Right cardiac atrium (tissue), 5 donors: Measurements from ENCODE around the gene INPP4B. TPM values are rescaled to one million over a fixed set of nuclear protein-coding genes. Genes with fewer than 3 reads are reported as not detected.

Experiments
- ATAC-seq, 2 donors: fragments of 200-7000 bp; cut with Tn5 transposase; one replicate each; pipeline versions ENCODE4 v1.8.0 to v1.9.1; 2020; ENCODE audit warnings: moderate library complexity in 2 of 2, mild to moderate bottlenecking in 1 of 2
- DNase-seq, 3 donors: peaks; one replicate each; pipeline ENCODE4 v3.0.0-alpha.2; 2020
- H3K27ac ChIP-seq: one replicate; pipeline ENCODE4 v1.5.1; 2013; ENCODE audit warnings: mild to moderate bottlenecking, low read length, control low read depth, moderate library complexity
- H3K27me3 ChIP-seq: one replicate; pipeline ENCODE4 v1.6.1; 2013; ENCODE audit not compliant: control insufficient read depth, insufficient read depth
- H3K4me1 ChIP-seq: one replicate; pipeline ENCODE4 v1.6.1; 2013; ENCODE audit warnings: low read length; ENCODE audit not compliant: control insufficient read depth, insufficient read depth
- H3K4me3 ChIP-seq: one replicate; pipeline ENCODE4 v1.5.1; 2013; ENCODE audit warnings: low read length, control low read depth
- H3K9me3 ChIP-seq: one replicate; pipeline ENCODE4 v1.6.1; 2013; ENCODE audit warnings: low read length; ENCODE audit not compliant: control insufficient read depth
- WGBS: extraction: QIAGEN DNeasy Blood & Tissue Kit; methylation state at CpG from one replicate; pipeline ENCODE4 v1.1.7; 2013; 5-methylcytosine and 5-hydroxymethylcytosine counted together
- intact Hi-C, 4 donors: fragments of 100-400 bp; cut with DNase I; formaldehyde crosslinking; loops; one replicate each; pipeline versions ENCODE4 v1.11.0 to v1.14.0; 2022 to 2023
- polyA plus RNA-seq: library from polyadenylated mRNA; stranded (reverse); fragments of 200-250 nt; gene quantifications from one replicate; pipeline ENCODE4 v1.2.3, GENCODE V29; 2013
- total RNA-seq, 4 donors: library from RNA; stranded (reverse); fragmentation: NEBNext Ultra II Directional; extraction: Animal tissue kit (Norgen Biotek cat#: 25700); gene quantifications; one replicate each; pipeline ENCODE4 v1.2.1, GENCODE V29; 2021
- donor health status: healthy with polysubstance abuse.
- donor health status: DM: no; HTN: yes; CAD: no.
- donor health status: DM: no; HTN: no; CAD: no.
- donor health status: DM: no; HTN: yes; CAD: no; lungs with severe emphysema.
- donor health status: DM: yes; HTN: yes; CAD: no.

The INPP4B gene
- total and polyA plus RNA-seq, 5 donors: 2.9 to 13.2 (median 7.0) TPM

- no peaks in the 10 kb centered on the region for H3K9me3 ChIP-seq
- peak in 2 of 3 donors; percentile 14 to 49 for DNase-seq
- 24% methylated on average over 3 of the region's 3 CpGs for WGBS
Observed at GRCh38 chr4:142128529-142128928, 717.6 kb downstream of the INPP4B start.

GRCh38 chr4:142126890-142127497, 719.1 kb downstream of the INPP4B start:
- Histone ChIP-seq H3K9me3 (no peaks in the 10 kb centered on the region), H3K27ac (no peak overlapping the region), H3K4me3 (no peak overlapping the region), H3K4me1 (no peaks in the 10 kb centered on the region), H3K27me3 (no peaks in the 10 kb centered on the region)
- WGBS: 10% methylated on average over 3 of the region's 3 CpGs
- intact Hi-C loops: loop anchor here in 3 of 4 donors (5.0 to 10.0 kb wide), 4 partner anchors 228 to 718 kb away; partner anchors contain the start of gene INPP4B (in 1 of the 3)
- ATAC-seq (peak; percentile 30 to 49), DNase-seq (peak in 2 of 3 donors; percentile 15 to 30)

More at GRCh38 chr4:142128529-142128928, 717.6 kb downstream of the INPP4B start:
- peak; percentile 36 to 53 for ATAC-seq
- no peak overlapping the region for H3K4me3 ChIP-seq
- no peaks in the 10 kb centered on the region for H3K4me1 ChIP-seq
- H3K27me3 ChIP-seq: no peaks in the 10 kb centered on the region
- intact Hi-C loops: loop anchor here in 3 of 4 donors (5.0 to 10.0 kb wide), 4 partner anchors 226 to 716 kb away; partner anchors contain the start of gene INPP4B (in 1 of the 3)
- no peak overlapping the region for H3K27ac ChIP-seq

GRCh38 chr4:142124874-142125273, 721.2 kb downstream of the INPP4B start:
- no peak overlapping the region for H3K27ac ChIP-seq
- H3K27me3 ChIP-seq: no peaks in the 10 kb centered on the region
- DNase-seq (no peak), ATAC-seq (no peak)
- H3K4me3 ChIP-seq: no peak overlapping the region
- no peaks in the 10 kb centered on the region for H3K4me1 ChIP-seq
- intact Hi-C loops: loop anchor here in 3 of 4 donors (5.0 to 10.0 kb wide), 4 partner anchors 230 to 720 kb away; partner anchors contain the start of gene INPP4B (in 1 of the 3)
- 64% methylated on average over 2 of the region's 2 CpGs for WGBS
- no peaks in the 10 kb centered on the region for H3K9me3 ChIP-seq

GRCh38 chr4:142121448-142122350, 724.4 kb downstream of the INPP4B start:
- Histone ChIP-seq H3K9me3 (no peaks in the 10 kb centered on the region), H3K27me3 (no peaks in the 10 kb centered on the region), H3K4me1 (no peaks in the 10 kb centered on the region), H3K4me3 (no peak overlapping the region), H3K27ac (no peak overlapping the region)
- DNase-seq (peak in 1 of 3 donors; percentile 9), ATAC-seq (peak; percentile 57 to 70)
- intact Hi-C loops: loop anchor here in 2 of 4 donors (10.0 kb wide), 3 partner anchors 233 to 723 kb away; partner anchors contain the start of gene INPP4B (in 1 of the 2)
- WGBS: 69% methylated on average over 9 of the region's 9 CpGs

- H3K4me3 ChIP-seq: no peak overlapping the region
- H3K4me1 ChIP-seq: no peaks in the 10 kb centered on the region
- no peak overlapping the region for H3K27ac ChIP-seq
- H3K27me3 ChIP-seq: no peaks in the 10 kb centered on the region
- intact Hi-C loops: loop anchor here in 2 of 4 donors (10.0 kb wide), 3 partner anchors 234 to 724 kb away; partner anchors contain the start of gene INPP4B (in 1 of the 2)
- DNase-seq (no peak), ATAC-seq (no peak)
- 99% methylated on average over 1 of the region's 1 CpG for WGBS
- no peaks in the 10 kb centered on the region for H3K9me3 ChIP-seq
Observed at GRCh38 chr4:142120921-142121320, 725.2 kb downstream of the INPP4B start.

- Histone ChIP-seq H3K4me3 (no peak overlapping the region), H3K9me3 (no peaks in the 10 kb centered on the region), H3K27ac (no peak overlapping the region), H3K27me3 (no peaks in the 10 kb centered on the region), H3K4me1 (no peaks in the 10 kb centered on the region)
- ATAC-seq: no peak
- 91% methylated on average over 2 of the region's 2 CpGs for WGBS
- intact Hi-C loops: no loop called here
- DNase-seq: no peak
Observed at GRCh38 chr4:142112451-142112850, 733.6 kb downstream of the INPP4B start.

GRCh38 chr4:142110136-142110535, 736.0 kb downstream of the INPP4B start:
- no peaks in the 10 kb centered on the region for H3K4me1 ChIP-seq
- intact Hi-C loops: no loop called here

GRCh38 chr4:142104041-142104440, 742.1 kb downstream of the INPP4B start:
- no peak for ATAC-seq
- no peak overlapping the region for H3K27ac ChIP-seq
- H3K27me3 ChIP-seq: no peaks in the 10 kb centered on the region
- no peaks in the 10 kb centered on the region for H3K9me3 ChIP-seq
- no peak overlapping the region for H3K4me3 ChIP-seq
- H3K4me1 ChIP-seq: no peaks in the 10 kb centered on the region
- intact Hi-C loops: no loop called here
- WGBS: 73% methylated on average over 4 of the region's 4 CpGs
- DNase-seq: no peak

More at GRCh38 chr4:142110136-142110535, 736.0 kb downstream of the INPP4B start:
- Histone ChIP-seq H3K9me3 (no peaks in the 10 kb centered on the region), H3K27ac (no peak overlapping the region), H3K27me3 (no peaks in the 10 kb centered on the region), H3K4me3 (no peak overlapping the region)
- ATAC-seq: no peak
- DNase-seq: no peak

GRCh38 chr4:142101401-142101800, 744.7 kb downstream of the INPP4B start:
- WGBS: 70% methylated on average over 1 of the region's 1 CpG

GRCh38 chr4:142100941-142101340, 745.2 kb downstream of the INPP4B start:
- no peaks in the 10 kb centered on the region for H3K9me3 ChIP-seq
- H3K27ac ChIP-seq: no peak overlapping the region
- intact Hi-C loops: no loop called here
- no peaks in the 10 kb centered on the region for H3K4me1 ChIP-seq
- ATAC-seq (no peak), DNase-seq (no peak)
- no peak overlapping the region for H3K4me3 ChIP-seq
- no peaks in the 10 kb centered on the region for H3K27me3 ChIP-seq

More at GRCh38 chr4:142101401-142101800, 744.7 kb downstream of the INPP4B start:
- Histone ChIP-seq H3K4me3 (no peak overlapping the region), H3K9me3 (no peaks in the 10 kb centered on the region), H3K27me3 (no peaks in the 10 kb centered on the region), H3K4me1 (no peaks in the 10 kb centered on the region), H3K27ac (no peak overlapping the region)
- intact Hi-C loops: no loop called here
- DNase-seq (no peak), ATAC-seq (no peak)
